Erythroblast (primary cell): ENCODE data around the gene RTCB.

ENCODE experiments used
- GATA1 ChIP-seq: IDR thresholded peaks from 2 replicates; pipeline ENCODE4 v1.6.1; 2011; ENCODE audit warnings: low read depth, mild to moderate bottlenecking, control low read depth, low read length, moderate library complexity
- POLR2A ChIP-seq: IDR thresholded peaks from 2 replicates; pipeline ENCODE4 v1.6.1; 2011; ENCODE audit warnings: mild to moderate bottlenecking, low read length

- TF ChIP-seq POLR2A (no peak), GATA1 (no peak)
Measured at GRCh38 chr22:32457031-32457430, 45.0 kb upstream of the RTCB start.
